GM21737 (cell line): ENCODE results near the gene LRRC7.

Experiments used
- ATAC-seq: cut with Tn5 transposase; IDR thresholded peaks from one replicate; pipeline ENCODE4 v1.9.1; 2021; ENCODE audit warnings: mild to moderate bottlenecking, moderate library complexity; ENCODE audit not compliant: unreplicated experiment

LRRC7 gene

GRCh38 chr1:70083519-70083918, 515.8 kb downstream of the LRRC7 start:
- peak; percentile 72 for ATAC-seq

GRCh38 chr1:70084314-70084915, 516.7 kb downstream of the LRRC7 start:
- no peak for ATAC-seq

GRCh38 chr1:70085521-70085920, 517.8 kb downstream of the LRRC7 start:
- ATAC-seq, result no peak

- no peak for ATAC-seq
Observed at GRCh38 chr1:70086897-70087296, 519.2 kb downstream of the LRRC7 start.

- no peak for ATAC-seq
Observed at GRCh38 chr1:70090141-70090540, 522.4 kb downstream of the LRRC7 start.

- no peak for ATAC-seq
Observed at GRCh38 chr1:70090875-70091274, 523.2 kb downstream of the LRRC7 start.

GRCh38 chr1:70091811-70092210, 524.1 kb downstream of the LRRC7 start:
- ATAC-seq, result no peak

- no peak for ATAC-seq
Observed at GRCh38 chr1:70092526-70092925, 524.8 kb downstream of the LRRC7 start.

- no peak for ATAC-seq
Observed at GRCh38 chr1:70093250-70093975, 525.7 kb downstream of the LRRC7 start.

- no peak for ATAC-seq
Observed at GRCh38 chr1:70101231-70101630, 533.5 kb downstream of the LRRC7 start.

- ATAC-seq, result no peak
Observed at GRCh38 chr1:70101774-70102173, 534.1 kb downstream of the LRRC7 start.

GRCh38 chr1:70103770-70104169, 536.0 kb downstream of the LRRC7 start:
- ATAC-seq, result no peak

- ATAC-seq, result no peak
Observed at GRCh38 chr1:70109241-70109640, 541.5 kb downstream of the LRRC7 start.

GRCh38 chr1:70112838-70113237, 545.1 kb downstream of the LRRC7 start:
- no peak for ATAC-seq

- ATAC-seq, result no peak
Observed at GRCh38 chr1:70115315-70115714, 547.6 kb downstream of the LRRC7 start.

- no peak for ATAC-seq
Observed at GRCh38 chr1:70117046-70117445, 549.3 kb downstream of the LRRC7 start.

- no peak for ATAC-seq
Observed at GRCh38 chr1:70134148-70134547, 566.4 kb downstream of the LRRC7 start.

GRCh38 chr1:70140343-70140742, 572.6 kb downstream of the LRRC7 start:
- no peak for ATAC-seq

- no peak for ATAC-seq
Observed at GRCh38 chr1:70140894-70141293, 573.2 kb downstream of the LRRC7 start.

GRCh38 chr1:70142075-70142474, 574.4 kb downstream of the LRRC7 start:
- ATAC-seq, result no peak

- no peak for ATAC-seq
Observed at GRCh38 chr1:70143048-70143659, 575.4 kb downstream of the LRRC7 start.

GRCh38 chr1:70146488-70146887, 578.8 kb downstream of the LRRC7 start:
- ATAC-seq, result no peak
